Astrocyte (in vitro differentiated cells and primary cell): Measurements from ENCODE around the gene GNGT1. TPM values are rescaled to one million over a fixed set of nuclear protein-coding genes. Genes with fewer than 3 reads are reported as not detected.
A peak's percentile ranks its signal among the peaks of the same experiment; 100 is the strongest.
"Not testable (repeated sequence)": the region's sequence is repeated elsewhere in the genome, so short reads cannot be mapped to it uniquely, and the experiment has no call there.

Experiments used
- DNase-seq: peaks from one replicate; pipeline ENCODE4 v3.0.0-alpha.2; 2010; ENCODE audit warnings: low read depth
- FAIRE-seq: peaks from 2 replicates; lab custom pipeline; 2011; peaks lifted over from hg19 to GRCh38; lab: Jason Lieb, UNC
- H2AFZ ChIP-seq: 2 replicates; pipeline ENCODE4 v1.6.0; 2012; ENCODE audit warnings: low read depth, low read length, inconsistent platforms
- H3K27ac ChIP-seq: 2 replicates; pipeline ENCODE4 v1.5.1; 2011; ENCODE audit warnings: low read depth, low read length, inconsistent platforms
- H3K27me3 ChIP-seq: 2 replicates; pipeline ENCODE4 v1.6.0; 2011; ENCODE audit warnings: low read length, inconsistent platforms; ENCODE audit not compliant: insufficient read depth
- H3K36me3 ChIP-seq: 2 replicates; pipeline ENCODE4 v1.5.1; 2011; ENCODE audit warnings: low read length, inconsistent platforms; ENCODE audit not compliant: insufficient read depth
- H3K4me1 ChIP-seq: 2 replicates; pipeline ENCODE4 v1.5.1; 2011; ENCODE audit warnings: low read length, inconsistent platforms; ENCODE audit not compliant: insufficient read depth
- H3K4me2 ChIP-seq: 2 replicates; pipeline ENCODE4 v1.6.0; 2012; ENCODE audit warnings: low read length, inconsistent platforms
- H3K4me3 ChIP-seq: 2 replicates; pipeline ENCODE4 v1.5.1; 2011; ENCODE audit warnings: low read depth, mild to moderate bottlenecking, low read length, inconsistent platforms; ENCODE audit not compliant: insufficient read depth
- H3K79me2 ChIP-seq: 2 replicates; pipeline ENCODE4 v1.6.0; 2012; ENCODE audit warnings: mild to moderate bottlenecking, low read length, inconsistent platforms; ENCODE audit not compliant: insufficient read depth
- H3K9ac ChIP-seq: 2 replicates; pipeline ENCODE4 v1.6.0; 2012; ENCODE audit warnings: mild to moderate bottlenecking, low read length, inconsistent platforms
- H3K9me3 ChIP-seq: 2 replicates; pipeline ENCODE4 v1.5.1; 2012; ENCODE audit warnings: low read depth, mild to moderate bottlenecking, low read length, inconsistent platforms; ENCODE audit not compliant: insufficient read depth
- H4K20me1 ChIP-seq: 2 replicates; pipeline ENCODE4 v1.6.0; 2012; ENCODE audit warnings: low read length, inconsistent platforms; ENCODE audit not compliant: insufficient read depth
- H3K27ac Mint-ChIP-seq: one replicate; pipeline ENCODE4 v1.8.0; 2021; ENCODE audit warnings: mild to moderate bottlenecking, mixed read lengths; ENCODE audit not compliant: unreplicated experiment
- H3K27me3 Mint-ChIP-seq: one replicate; pipeline ENCODE4 v1.8.0; 2021; ENCODE audit warnings: low read depth, mixed read lengths; ENCODE audit not compliant: unreplicated experiment
- H3K36me3 Mint-ChIP-seq: one replicate; pipeline ENCODE4 v1.8.0; 2021; ENCODE audit warnings: low read depth, mixed read lengths; ENCODE audit not compliant: unreplicated experiment
- H3K4me1 Mint-ChIP-seq: one replicate; pipeline ENCODE4 v1.8.0; 2021; ENCODE audit warnings: low read depth, mixed read lengths; ENCODE audit not compliant: unreplicated experiment
- H3K4me3 Mint-ChIP-seq: one replicate; pipeline ENCODE4 v1.8.0; 2021; ENCODE audit warnings: mild to moderate bottlenecking, moderate library complexity, mixed read lengths; ENCODE audit not compliant: unreplicated experiment
- H3K9me3 Mint-ChIP-seq: one replicate; pipeline ENCODE4 v1.8.0; 2021; ENCODE audit warnings: mild to moderate bottlenecking, mixed read lengths; ENCODE audit not compliant: unreplicated experiment
- CTCF ChIP-seq: IDR thresholded peaks from 2 replicates; pipeline ENCODE4 v1.5.1; 2011; ENCODE audit warnings: low read depth, mild to moderate bottlenecking, inconsistent platforms, low read length, moderate library complexity; ENCODE audit not compliant: insufficient read depth
- EZH2 ChIP-seq: IDR thresholded peaks from 2 replicates; pipeline ENCODE4 v1.6.1; 2012; ENCODE audit warnings: mild to moderate bottlenecking, low read length, inconsistent platforms; ENCODE audit not compliant: insufficient read depth
- total RNA-seq: library from RNA; stranded (reverse); gene quantifications from 2 replicates; pipeline ENCODE4 v1.2.1, GENCODE V29; 2021

GNGT1 gene
- total RNA-seq, 1 donor from 2014 or later: not detected

DNA sequence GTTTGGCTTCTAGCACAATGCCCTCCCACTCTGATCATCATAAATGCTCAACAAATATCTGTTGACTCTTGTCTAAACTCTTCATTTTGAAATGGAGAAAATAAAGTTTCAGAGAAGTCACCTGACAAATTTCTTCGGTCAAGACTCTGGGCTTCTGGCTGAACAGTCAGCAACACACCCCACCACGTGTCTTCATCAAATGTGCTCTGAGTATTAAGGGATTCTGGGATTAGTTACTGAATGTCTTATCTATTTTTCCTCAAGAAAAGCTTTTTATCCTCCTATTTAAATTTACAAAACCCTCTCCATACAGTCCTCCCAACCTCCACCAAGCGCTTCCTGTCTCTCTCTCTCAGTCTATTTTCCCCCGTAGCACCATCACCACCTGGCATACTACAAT lies 9.9 kb downstream of the GNGT1 start:
- DNase-seq, H3K27ac ChIP-seq, FAIRE-seq, H3K36me3 ChIP-seq, H3K36me3 Mint-ChIP-seq, H3K27ac Mint-ChIP-seq, H3K4me2 ChIP-seq, H3K79me2 ChIP-seq, H2AFZ ChIP-seq, H4K20me1 ChIP-seq, H3K4me3 Mint-ChIP-seq, H3K27me3 ChIP-seq, H3K27me3 Mint-ChIP-seq, H3K4me3 ChIP-seq, H3K9me3 ChIP-seq, H3K4me1 Mint-ChIP-seq, H3K9ac ChIP-seq, H3K4me1 ChIP-seq, H3K9me3 Mint-ChIP-seq: not testable (repeated sequence)

DNA sequence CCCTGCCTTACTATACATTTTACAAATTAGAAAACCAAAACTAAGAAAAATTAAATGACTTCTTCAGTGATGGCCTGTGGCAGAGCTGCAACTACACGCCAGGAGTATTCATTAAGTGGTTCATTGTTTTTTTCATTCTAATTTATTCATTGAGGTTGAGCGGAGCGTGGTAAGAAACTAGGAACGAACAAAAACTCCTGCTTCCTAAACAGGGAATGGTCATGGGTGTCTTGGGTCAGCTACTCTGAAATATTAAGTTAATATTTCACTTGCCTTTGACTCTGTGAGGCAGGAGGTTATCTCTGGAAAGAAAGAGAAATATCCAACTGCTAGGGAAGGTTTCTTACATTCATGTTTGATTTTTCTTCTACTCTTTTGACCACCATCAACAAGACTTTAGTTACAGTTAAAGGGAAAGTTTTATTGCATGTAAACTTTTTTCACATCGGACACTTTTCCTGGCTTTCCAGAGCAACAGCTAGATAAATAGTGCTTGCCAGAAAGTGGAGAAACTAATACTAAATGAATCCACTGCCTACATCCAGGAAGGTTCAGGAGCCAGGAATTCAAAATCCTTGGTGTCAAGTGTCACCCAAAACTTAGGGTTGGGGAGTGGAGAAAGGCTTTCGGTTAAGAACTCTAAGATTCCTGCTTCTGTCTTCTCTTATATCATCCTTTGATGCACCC lies 14.3 kb downstream of the GNGT1 start:
- Mint-ChIP-seq H3K27me3 (no peaks in the 10 kb centered on the region), H3K36me3 (peaks cover 5% of the 10 kb centered on the region), H3K4me3 (peak overlapping the region; percentile 89), H3K27ac (peak overlapping the region; percentile 12), H3K4me1 (peaks cover 14% of the 10 kb centered on the region), H3K9me3 (no peaks in the 10 kb centered on the region)
- peaks cover 16% of the 10 kb centered on the region for H3K4me1 ChIP-seq
- H3K4me3 ChIP-seq: peak overlapping the region; percentile 75
- H4K20me1 ChIP-seq: no peaks in the 10 kb centered on the region
- H3K27ac ChIP-seq: peak overlapping the region; percentile 81
- peaks cover 29% of the 10 kb centered on the region for H3K79me2 ChIP-seq
- H3K9me3 ChIP-seq: no peaks in the 10 kb centered on the region
- peaks cover 3% of the 10 kb centered on the region for H3K36me3 ChIP-seq
- no peak for DNase-seq
- no peaks in the 10 kb centered on the region for H3K27me3 ChIP-seq
- TF ChIP-seq CTCF: no peak
- TF ChIP-seq EZH2: no peak
- H3K9ac ChIP-seq: peak overlapping the region; percentile 88
- peak overlapping the region; percentile 86 for H3K4me2 ChIP-seq
- H2AFZ ChIP-seq: peak overlapping the region; percentile 85
- FAIRE-seq: peak; percentile 20

DNA sequence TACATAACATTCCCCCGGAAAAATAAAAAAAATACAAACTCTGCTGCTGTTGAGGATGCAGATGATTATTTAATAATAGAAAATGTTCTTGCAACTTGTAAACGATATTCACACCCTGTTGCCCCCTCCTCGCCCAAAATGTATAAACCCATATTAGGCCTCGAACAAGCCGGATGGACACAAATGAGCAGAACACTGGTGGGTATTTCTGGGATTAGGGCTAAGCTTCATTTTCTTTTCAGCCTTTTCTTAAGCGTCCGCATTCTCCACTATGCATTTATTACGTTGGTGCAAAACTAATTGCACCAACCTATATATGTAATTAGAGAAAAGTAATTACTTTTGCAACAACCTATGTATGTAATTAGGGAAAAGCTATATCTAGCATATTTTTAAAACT lies 14.8 kb downstream of the GNGT1 start:
- TF ChIP-seq EZH2 (no peak), CTCF (no peak)
- H3K36me3 Mint-ChIP-seq: peaks cover 5% of the 10 kb centered on the region
- H3K4me3 ChIP-seq: peak overlapping the region; percentile 75
- H3K27me3 ChIP-seq: no peaks in the 10 kb centered on the region
- peaks cover 16% of the 10 kb centered on the region for H3K4me1 ChIP-seq
- H3K9ac ChIP-seq: peak overlapping the region; percentile 88
- peaks cover 14% of the 10 kb centered on the region for H3K4me1 Mint-ChIP-seq
- FAIRE-seq (peak; percentile 5), DNase-seq (no peak)
- peak overlapping the region; percentile 85 for H2AFZ ChIP-seq
- peaks cover 6% of the 10 kb centered on the region for H3K36me3 ChIP-seq
- H3K27ac Mint-ChIP-seq: peak overlapping the region; percentile 12
- peak overlapping the region; percentile 86 for H3K4me2 ChIP-seq
- H3K9me3 Mint-ChIP-seq: no peaks in the 10 kb centered on the region
- no peaks in the 10 kb centered on the region for H3K27me3 Mint-ChIP-seq
- H3K79me2 ChIP-seq: peaks cover 29% of the 10 kb centered on the region
- no peaks in the 10 kb centered on the region for H4K20me1 ChIP-seq
- peak overlapping the region; percentile 89 for H3K4me3 Mint-ChIP-seq
- H3K9me3 ChIP-seq: no peaks in the 10 kb centered on the region
- H3K27ac ChIP-seq: peak overlapping the region; percentile 81
